Measurements from ENCODE around the gene FZD2. TPM values are rescaled to one million over a fixed set of nuclear protein-coding genes. Genes with fewer than 3 reads are reported as not detected.
A peak's percentile ranks its signal among the peaks of the same experiment; 100 is the strongest.

Gene FZD2
- total and polyA plus RNA-seq, 9 of the 15 experiments (the other 6 are each of a cell fraction or from before 2014, with no cell fraction given) = 0.03 to 4.5 (median 1.1) TPM; not detected in 1

- peak; percentile 20; the same call in 1 of the 2 replicates for TF ChIP-seq MGA (IDR thresholded peaks at IDR 0.05)
- TF ChIP-seq ETV1 (tag; conservative IDR thresholded peaks at IDR 0.05; ENCODE audit: low read depth) = no peak
- 0 out of 2 replicates have a peak, but pooled peaks have one; percentile 23 for TF ChIP-seq NFIC (IDR thresholded peaks at IDR 0.05)
Measured at GRCh38 chr17:44558710-44559633, 1.7 kb downstream of the FZD2 start (continued).

All from K562 (cell line).